Mammary epithelial cell (primary cell): ENCODE measurements around the gene DCLK2.

Experiments used
- CTCF ChIP-seq, 2 donors: IDR thresholded peaks in 1 of 2; conservative IDR thresholded peaks in 1 of 2; 2 replicates each; pipeline ENCODE4 v1.5.1; 2011 to 2012; ENCODE audit warnings: inconsistent platforms in 2 of 2, low read length in 2 of 2, mild to moderate bottlenecking in 2 of 2, control low read depth in 1 of 2, low read depth in 1 of 2; ENCODE audit not compliant: insufficient read depth in 1 of 2; ENCODE audit errors: extremely low read depth in 1 of 2
- EZH2 ChIP-seq: IDR thresholded peaks from 2 replicates; pipeline ENCODE4 v1.6.1; 2012; ENCODE audit warnings: low read length, inconsistent platforms, borderline replicate concordance

DNA sequence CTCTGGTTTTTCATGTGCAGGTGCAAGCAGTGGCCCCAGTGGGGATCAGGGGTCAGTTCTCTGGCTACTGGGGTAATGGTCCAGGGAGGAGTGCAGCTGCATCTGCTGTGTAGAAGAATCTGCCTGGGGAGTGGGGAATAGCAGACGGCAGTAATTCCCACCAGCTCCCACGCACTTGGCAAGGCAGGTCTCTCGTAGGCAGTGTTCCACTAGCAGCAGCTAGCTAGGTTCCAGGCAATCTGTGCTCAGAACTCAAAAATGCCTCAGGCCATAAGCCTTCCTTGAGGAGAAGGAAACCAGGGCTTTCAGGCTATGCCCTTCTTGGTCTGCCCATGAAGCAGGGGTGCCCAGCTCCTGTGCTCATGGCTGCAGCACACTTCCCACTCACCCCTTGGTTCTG lies 38.8 kb downstream of the DCLK2 start:
- no peak for TF ChIP-seq CTCF (conservative IDR thresholded peaks at IDR 0.05 in 1 of 2, IDR thresholded peaks at IDR 0.05 in 1 of 2; ENCODE audit: extremely low read depth in 1 of 2, insufficient read depth in 1 of 2, low read depth in 1 of 2, low read length in 2 of 2)
- no peak for TF ChIP-seq EZH2
